ENCODE results near the gene GNAZ. TPM values are rescaled to one million over a fixed set of nuclear protein-coding genes. Genes with fewer than 3 reads are reported as not detected.

GNAZ gene
- total RNA-seq, 1 experiment from 2014 or later, result 11.1 TPM

DNA sequence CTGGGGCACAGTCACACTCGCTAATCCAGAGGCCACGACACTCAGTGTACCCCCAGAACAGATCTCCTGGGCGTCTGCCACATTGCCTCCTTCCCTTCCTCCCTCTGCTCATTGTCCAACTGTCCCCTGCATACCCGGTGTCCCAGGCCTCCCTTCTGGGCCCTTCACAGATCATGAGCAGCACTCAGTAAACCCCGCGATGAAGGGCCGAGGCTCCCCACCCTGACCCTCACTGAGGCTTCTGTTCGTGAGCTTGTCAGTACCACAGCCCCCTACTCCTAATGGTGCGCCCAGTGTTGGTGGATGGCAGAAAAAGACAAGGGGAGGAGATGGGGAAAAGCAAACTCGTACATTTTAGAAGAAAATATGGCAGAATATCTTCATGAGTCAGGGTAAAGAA is 58.8 kb downstream of the GNAZ start:
- TF ChIP-seq YY1 (IDR thresholded peaks at IDR 0.05; ENCODE audit: extremely low read depth, insufficient replicate concordance, low read depth, low read length) (no peak), ZNF274 (IDR thresholded peaks at IDR 0.05; ENCODE audit: low read depth, low read length) (no peak), FOSL1 (IDR thresholded peaks at IDR 0.05; ENCODE audit: low read depth) (no peak), ELF1 (IDR thresholded peaks at IDR 0.05; ENCODE audit: borderline replicate concordance, low read depth) (no peak), CBX3 (IDR thresholded peaks at IDR 0.05; ENCODE audit: low read depth) (no peak), ZFX (IDR thresholded peaks at IDR 0.05) (no peak), SIN3A (IDR thresholded peaks at IDR 0.05; ENCODE audit: low read depth) (no peak), SRF (IDR thresholded peaks at IDR 0.05; ENCODE audit: low read depth) (no peak), POLR2A (IDR thresholded peaks at IDR 0.05; ENCODE audit: borderline replicate concordance, extremely low read depth, insufficient read depth, insufficient read length) (no peak), TCF7L2 (IDR thresholded peaks at IDR 0.05; ENCODE audit: borderline replicate concordance, extremely low read depth, insufficient read depth, insufficient read length) (no peak), EZH2 (IDR thresholded peaks at IDR 0.05) (no peak), CEBPB (IDR thresholded peaks at IDR 0.05; ENCODE audit: low read depth) (no peak), SP1 (IDR thresholded peaks at IDR 0.05; ENCODE audit: low read depth) (no peak)
- Histone ChIP-seq H3K4me1 (ENCODE audit: control insufficient read depth in 1 of 2, insufficient read depth in 2 of 2, low read length in 2 of 2) (0 out of 4 replicates have a peak, but pooled peaks cover 0 to 2% of the 10 kb centered on the region in 2 experiments), H3K4me2 (ENCODE audit: low read length) (no peak overlapping the region), H3K27me3 (ENCODE audit: insufficient read depth, low read length) (no peaks in the 10 kb centered on the region), H3K9ac (ENCODE audit: low read length) (no peak overlapping the region), H3K79me2 (ENCODE audit: insufficient read depth, low read length) (no peaks in the 10 kb centered on the region), H3K4me3 (replicated peaks in 1 of 2; ENCODE audit: low read depth in 1 of 2, low read length in 2 of 2) (no peak overlapping the region), H3K9me2 (ENCODE audit: insufficient read depth) (no peaks in the 10 kb centered on the region), H2AFZ (ENCODE audit: low read depth, low read length, poor library complexity, severe bottlenecking) (no peak overlapping the region), H3K27ac (ENCODE audit: low read depth, low read length) (no peak overlapping the region), H4K20me1 (ENCODE audit: insufficient read depth) (no peaks in the 10 kb centered on the region), H3K9me3 (ENCODE audit: control insufficient read depth in 1 of 2, insufficient read depth in 1 of 2, low read depth in 1 of 2, low read length in 2 of 2) (no peaks in the 10 kb centered on the region), H3K36me3 (ENCODE audit: control insufficient read depth in 1 of 2, insufficient read depth in 2 of 2, low read length in 2 of 2) (no peaks in the 10 kb centered on the region)
- no TSS peak for BruUV-seq (replicated peaks)
- ChIA-PET POLR2A (no interaction called here), CTCF (interaction anchor here (1.4 to 5.7 kb wide), 2 partner anchors 9 to 170 kb away, joined by 5 to 174 read pairs; no protein-coding TSS in a partner anchor), RAD21 (ENCODE audit: low non-redundant PET in 1 of 2, low total read pairs in 2 of 2, uncharacterized antibody in 2 of 2, unreplicated experiment in 2 of 2) (interaction anchor here (2.3 to 2.8 kb wide), 2 partner anchors 169 to 170 kb away, joined by 23 read pairs; no protein-coding TSS in a partner anchor)
- DNase-seq (ENCODE audit: low read depth, low spot score), result no peak
- intact Hi-C loops (cut with micrococcal nuclease), result no loop called here
- no peak for ATAC-seq

- no peaks in the 10 kb centered on the region for H3K36me3 ChIP-seq (ENCODE audit: control insufficient read depth in 1 of 2, insufficient read depth in 2 of 2, low read length in 2 of 2)
- H3K79me2 ChIP-seq (ENCODE audit: insufficient read depth, low read length), result no peaks in the 10 kb centered on the region
- H3K9me2 ChIP-seq (ENCODE audit: insufficient read depth), result no peaks in the 10 kb centered on the region
- CTCF ChIA-PET, result interaction anchor here (3.1 to 5.7 kb wide), 2 partner anchors 171 to 172 kb away, joined by 30 to 174 read pairs; no protein-coding TSS in a partner anchor
- intact Hi-C loops (cut with micrococcal nuclease), result no loop called here
- H2AFZ ChIP-seq (ENCODE audit: low read depth, low read length, poor library complexity, severe bottlenecking), result no peak overlapping the region
- no TSS peak for BruUV-seq (replicated peaks)
- H3K9ac ChIP-seq (ENCODE audit: low read length), result no peak overlapping the region
- H3K4me2 ChIP-seq (ENCODE audit: low read length), result no peak overlapping the region
- H4K20me1 ChIP-seq (ENCODE audit: insufficient read depth), result no peaks in the 10 kb centered on the region
- DNase-seq (ENCODE audit: low read depth, low spot score) (no peak), ATAC-seq (no peak)
- RAD21 ChIA-PET (ENCODE audit: low non-redundant PET in 1 of 2, low total read pairs in 2 of 2, uncharacterized antibody in 2 of 2, unreplicated experiment in 2 of 2), result no interaction called here
- no peaks in the 10 kb centered on the region for H3K27me3 ChIP-seq (ENCODE audit: insufficient read depth, low read length)
- H3K27ac ChIP-seq (ENCODE audit: low read depth, low read length), result no peak overlapping the region
- H3K9me3 ChIP-seq (ENCODE audit: control insufficient read depth in 1 of 2, insufficient read depth in 1 of 2, low read depth in 1 of 2, low read length in 2 of 2), result no peaks in the 10 kb centered on the region
- 0 out of 4 replicates have a peak, but pooled peaks cover 0 to 2% of the 10 kb centered on the region in 2 experiments for H3K4me1 ChIP-seq (ENCODE audit: control insufficient read depth in 1 of 2, insufficient read depth in 2 of 2, low read length in 2 of 2)
- POLR2A ChIA-PET, result no interaction called here
- H3K4me3 ChIP-seq (replicated peaks in 1 of 2; ENCODE audit: low read depth in 1 of 2, low read length in 2 of 2), result no peak overlapping the region
- no peak for TF ChIP-seq SP1 (IDR thresholded peaks at IDR 0.05; ENCODE audit: low read depth)
- no peak for TF ChIP-seq ZFX (IDR thresholded peaks at IDR 0.05)
These were observed 60.4 kb downstream of the GNAZ start for GRCh38 chr22:23130697-23131096.

Data from HCT116 (cell line).